Smooth muscle cell (in vitro differentiated cells): ENCODE data around the gene GRID1. TPM values are rescaled to one million over a fixed set of nuclear protein-coding genes. Genes with fewer than 3 reads are reported as not detected.

Experiments
- DNase-seq: peaks from one replicate; lab custom pipeline; 2025; ENCODE audit not compliant: unreplicated experiment; lab: John Stamatoyannopoulos, UW
- H2AFZ ChIP-seq: fragments of 200-600 bp; sonication (generic); 2 replicates; pipeline ENCODE4 v1.6.0; 2016; ENCODE audit warnings: antibody characterized with exemption, low read depth, mild to moderate bottlenecking
- H3F3A ChIP-seq: fragments of 200-600 bp; sonication (generic); 2 replicates; pipeline ENCODE4 v1.6.0; 2017; ENCODE audit warnings: antibody characterized with exemption, low read depth
- H3K27ac ChIP-seq: fragments of 200-600 bp; sonication (generic); 2 replicates; pipeline ENCODE4 v1.5.1; 2016; ENCODE audit warnings: low read depth, mild to moderate bottlenecking
- H3K27me3 ChIP-seq: fragments of 200-600 bp; sonication (generic); 2 replicates; pipeline ENCODE4 v1.6.1; 2016; ENCODE audit warnings: low read depth, mild to moderate bottlenecking
- H3K36me3 ChIP-seq: fragments of 200-600 bp; sonication (generic); 2 replicates; pipeline ENCODE4 v1.5.1; 2016; ENCODE audit warnings: low read depth
- H3K4me1 ChIP-seq: fragments of 200-600 bp; sonication (generic); 2 replicates; pipeline ENCODE4 v1.5.1; 2016; ENCODE audit warnings: low read depth
- H3K4me2 ChIP-seq: fragments of 200-600 bp; sonication (generic); 2 replicates; pipeline ENCODE4 v1.6.0; 2016; ENCODE audit warnings: mild to moderate bottlenecking
- H3K4me3 ChIP-seq: fragments of 200-600 bp; sonication (generic); 2 replicates; pipeline ENCODE4 v1.5.1; 2016; ENCODE audit warnings: mild to moderate bottlenecking
- H3K79me2 ChIP-seq: fragments of 200-600 bp; sonication (generic); 2 replicates; pipeline ENCODE4 v1.6.0; 2016; ENCODE audit warnings: low read depth, mild to moderate bottlenecking
- H3K9ac ChIP-seq: fragments of 200-600 bp; sonication (generic); 2 replicates; pipeline ENCODE4 v1.6.0; 2016; ENCODE audit warnings: low read depth
- H3K9me3 ChIP-seq: fragments of 200-600 bp; sonication (generic); replicated peaks from 2 replicates; pipeline ENCODE4 v1.5.1; 2016; ENCODE audit warnings: low read depth
- H4K20me1 ChIP-seq: fragments of 200-600 bp; sonication (generic); 2 replicates; pipeline ENCODE4 v1.6.0; 2016; ENCODE audit warnings: low read depth
- WGBS: methylation state at CpG from one replicate; pipeline ENCODE4 v1.1.7; 2016; ENCODE audit warnings: low lambda C conversion rate; 5-methylcytosine and 5-hydroxymethylcytosine counted together
- polyA plus RNA-seq: library from polyadenylated mRNA; unstranded; fragments of >200 nt; fragmentation: Nextera tagmentation; extraction: Ambion mirVana; gene quantifications from 2 replicates; pipeline ENCODE4 v1.2.1, GENCODE V29; 2016
- total RNA-seq: library from RNA; depleted of rRNA; stranded (reverse); fragments of >200 nt; gene quantifications from 2 replicates; pipeline ENCODE4 v1.2.3, GENCODE V29; 2014
- TF ChIP-seq, protein P1 (sequence below): fragments of 200-600 bp; sonication (generic); IDR thresholded peaks from 2 replicates; pipeline ENCODE4 v1.5.1; 2017; ENCODE audit warnings: borderline replicate concordance, mild to moderate bottlenecking, antibody characterized with exemption; ENCODE audit not compliant: insufficient read depth, poor library complexity, severe bottlenecking

GRID1 gene
- total and polyA plus RNA-seq, 2 experiments from 2014 or later: 4.4 to 7.4 TPM

DNA sequence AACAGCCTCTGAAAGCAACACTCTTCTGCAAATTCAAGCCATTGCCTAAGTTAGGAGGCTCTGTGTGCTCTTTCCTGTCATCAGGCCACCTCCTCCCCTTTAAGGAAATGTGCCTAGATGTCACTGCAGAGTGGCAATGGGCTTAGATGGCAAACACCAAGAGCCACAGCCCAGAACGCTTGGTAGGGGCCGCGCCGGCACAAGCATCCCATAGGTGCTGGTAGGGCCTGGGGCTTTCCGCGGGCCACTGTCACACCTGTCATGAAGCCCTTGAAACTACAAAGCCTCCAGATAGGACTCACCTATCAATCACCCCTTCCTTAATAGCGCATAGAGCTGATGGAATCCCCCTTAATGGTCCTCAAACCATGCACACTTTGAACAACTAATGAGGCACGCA is 299.9 kb downstream of the GRID1 start:
- TF ChIP-seq, protein P1, sequence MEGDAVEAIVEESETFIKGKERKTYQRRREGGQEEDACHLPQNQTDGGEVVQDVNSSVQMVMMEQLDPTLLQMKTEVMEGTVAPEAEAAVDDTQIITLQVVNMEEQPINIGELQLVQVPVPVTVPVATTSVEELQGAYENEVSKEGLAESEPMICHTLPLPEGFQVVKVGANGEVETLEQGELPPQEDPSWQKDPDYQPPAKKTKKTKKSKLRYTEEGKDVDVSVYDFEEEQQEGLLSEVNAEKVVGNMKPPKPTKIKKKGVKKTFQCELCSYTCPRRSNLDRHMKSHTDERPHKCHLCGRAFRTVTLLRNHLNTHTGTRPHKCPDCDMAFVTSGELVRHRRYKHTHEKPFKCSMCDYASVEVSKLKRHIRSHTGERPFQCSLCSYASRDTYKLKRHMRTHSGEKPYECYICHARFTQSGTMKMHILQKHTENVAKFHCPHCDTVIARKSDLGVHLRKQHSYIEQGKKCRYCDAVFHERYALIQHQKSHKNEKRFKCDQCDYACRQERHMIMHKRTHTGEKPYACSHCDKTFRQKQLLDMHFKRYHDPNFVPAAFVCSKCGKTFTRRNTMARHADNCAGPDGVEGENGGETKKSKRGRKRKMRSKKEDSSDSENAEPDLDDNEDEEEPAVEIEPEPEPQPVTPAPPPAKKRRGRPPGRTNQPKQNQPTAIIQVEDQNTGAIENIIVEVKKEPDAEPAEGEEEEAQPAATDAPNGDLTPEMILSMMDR: no peak
- H2AFZ ChIP-seq: no peak overlapping the region
- WGBS: 95% methylated on average over 8 of the region's 8 CpGs

DNA sequence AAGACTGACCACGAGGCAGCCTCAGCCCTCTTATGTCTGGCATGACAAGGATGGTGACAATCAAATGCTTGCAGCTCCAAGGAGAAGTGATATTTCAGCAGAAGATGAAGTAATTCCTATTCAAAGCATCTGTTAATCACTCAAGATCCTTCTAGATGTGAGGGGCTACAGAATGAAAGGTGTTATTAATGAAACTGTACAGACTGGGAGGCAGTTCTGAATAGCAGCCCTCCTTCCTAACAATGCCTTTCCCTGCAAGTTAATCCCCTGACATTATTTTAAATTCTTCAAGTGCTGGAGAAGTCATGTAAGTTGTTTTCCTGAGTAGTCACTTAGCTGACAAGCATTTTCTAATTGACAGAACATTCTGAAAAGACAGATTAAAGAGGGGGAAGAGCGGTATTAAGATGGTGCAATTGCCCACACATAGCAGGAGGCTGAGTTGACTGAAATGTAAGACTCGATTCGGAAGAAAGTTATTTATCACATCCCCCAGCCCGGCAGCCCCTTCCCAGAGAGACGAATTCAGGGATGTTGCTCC is 300.8 kb downstream of the GRID1 start:
- Histone ChIP-seq H3K4me1 (peaks cover 9% of the 10 kb centered on the region), H3K4me3 (no peak overlapping the region), H3K4me2 (no peak overlapping the region), H3K27ac (no peak overlapping the region), H3K79me2 (no peaks in the 10 kb centered on the region), H3K36me3 (no peaks in the 10 kb centered on the region), H4K20me1 (no peaks in the 10 kb centered on the region), H3K27me3 (no peaks in the 10 kb centered on the region), H3K9ac (no peak overlapping the region), H2AFZ (no peak overlapping the region), H3K9me3 (no peaks in the 10 kb centered on the region), H3F3A (no peaks in the 10 kb centered on the region)
- DNase-seq: no peak
- TF ChIP-seq, protein P1: no peak
- 87% methylated on average over 6 of the region's 6 CpGs for WGBS

More for the DNA sequence above, 299.9 kb downstream of the GRID1 start:
- no peaks in the 10 kb centered on the region for H3K27me3 ChIP-seq
- no peak overlapping the region for H3K27ac ChIP-seq
- no peak overlapping the region for H3K9ac ChIP-seq
- no peak for DNase-seq
- H3K4me2 ChIP-seq: no peak overlapping the region
- H3K9me3 ChIP-seq: no peaks in the 10 kb centered on the region
- no peaks in the 10 kb centered on the region for H3F3A ChIP-seq
- H3K4me3 ChIP-seq: no peak overlapping the region
- H4K20me1 ChIP-seq: no peaks in the 10 kb centered on the region
- no peaks in the 10 kb centered on the region for H3K36me3 ChIP-seq
- H3K79me2 ChIP-seq: no peaks in the 10 kb centered on the region
- H3K4me1 ChIP-seq: peaks cover 9% of the 10 kb centered on the region

DNA sequence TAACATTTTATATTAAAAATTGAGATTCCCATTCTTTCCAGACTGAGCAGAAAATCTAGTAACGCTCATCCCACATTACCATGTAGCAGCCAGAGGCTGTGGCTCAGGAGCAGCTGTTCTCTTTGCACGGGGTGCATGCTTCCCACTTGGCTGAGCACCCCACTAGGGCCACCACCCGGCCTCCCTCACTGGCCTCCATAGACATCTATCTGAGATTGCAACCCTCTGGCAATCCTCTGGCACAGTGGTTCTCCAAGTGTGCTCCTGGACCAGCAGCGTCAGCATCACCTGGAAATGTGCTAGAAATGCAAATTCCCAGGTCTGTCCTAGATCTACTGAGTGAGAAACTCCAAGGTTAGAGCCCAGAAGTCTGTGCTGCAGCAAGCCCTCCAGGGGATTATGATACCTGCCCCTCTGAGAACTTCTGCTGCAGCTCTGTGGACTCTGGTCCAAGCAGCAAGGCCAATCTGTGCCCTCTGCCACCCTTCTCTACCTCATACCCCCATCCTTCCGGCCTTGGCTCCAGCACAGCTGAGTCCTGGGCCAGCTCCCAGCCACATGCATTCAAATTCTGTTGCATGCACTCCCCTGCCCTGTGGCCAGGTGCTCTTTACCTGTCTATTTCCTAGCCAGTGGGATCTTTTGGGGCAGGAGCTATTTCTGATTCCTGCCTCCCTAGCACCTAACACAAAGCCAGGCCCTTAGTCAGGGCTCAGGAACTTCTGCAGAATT is 301.5 kb downstream of the GRID1 start:
- Histone ChIP-seq H3K9ac (no peak overlapping the region), H3K4me2 (no peak overlapping the region), H3K27me3 (no peaks in the 10 kb centered on the region), H4K20me1 (no peaks in the 10 kb centered on the region), H3F3A (no peaks in the 10 kb centered on the region), H3K79me2 (no peaks in the 10 kb centered on the region), H3K36me3 (no peaks in the 10 kb centered on the region), H3K27ac (no peak overlapping the region), H3K9me3 (no peaks in the 10 kb centered on the region), H3K4me3 (no peak overlapping the region), H2AFZ (no peak overlapping the region), H3K4me1 (peaks cover 9% of the 10 kb centered on the region)
- 96% methylated on average over 5 of the region's 5 CpGs for WGBS
- no peak for DNase-seq
- TF ChIP-seq, protein P1: no peak

DNA sequence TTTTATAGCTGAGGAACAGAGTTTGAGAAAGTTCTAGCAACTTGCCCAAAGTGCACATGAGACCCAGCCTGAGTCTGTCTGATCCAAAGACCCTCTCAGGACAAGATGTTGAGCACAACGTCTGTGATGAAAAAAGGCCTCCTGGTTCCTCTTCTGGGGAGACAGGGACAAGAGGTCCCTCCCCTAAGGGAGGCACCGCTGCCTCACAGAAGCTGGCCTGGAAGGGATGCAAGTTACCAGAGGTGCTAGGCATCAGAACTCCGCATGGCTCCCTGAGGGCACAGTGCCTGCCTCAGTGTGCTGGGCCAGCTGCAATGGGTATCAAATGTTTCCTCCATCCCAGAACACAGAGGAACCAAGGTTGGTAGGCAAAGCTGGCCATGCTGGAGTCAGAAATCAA is 302.4 kb downstream of the GRID1 start:
- H2AFZ ChIP-seq: no peak overlapping the region
- H3K79me2 ChIP-seq: no peaks in the 10 kb centered on the region
- 77% methylated on average over 3 of the region's 3 CpGs for WGBS
- H3K4me2 ChIP-seq: no peak overlapping the region
- H3F3A ChIP-seq: no peaks in the 10 kb centered on the region
- no peak overlapping the region for H3K9ac ChIP-seq
- no peaks in the 10 kb centered on the region for H3K9me3 ChIP-seq
- TF ChIP-seq, protein P1: no peak
- no peak overlapping the region for H3K27ac ChIP-seq
- H3K36me3 ChIP-seq: no peaks in the 10 kb centered on the region
- DNase-seq: no peak
- peaks cover 9% of the 10 kb centered on the region for H3K4me1 ChIP-seq
- H3K27me3 ChIP-seq: no peaks in the 10 kb centered on the region
- H3K4me3 ChIP-seq: no peak overlapping the region
- H4K20me1 ChIP-seq: no peaks in the 10 kb centered on the region
